ENCODE results near the gene BEST4. TPM values are rescaled to one million over a fixed set of nuclear protein-coding genes. Genes with fewer than 3 reads are reported as not detected.

BEST4 gene
- total and polyA plus RNA-seq, 2 of the 13 experiments (the other 11 are each of a cell fraction or from before 2014, with no cell fraction given) = 0.77 to 1.4 TPM

- no peak for TF ChIP-seq SNAPC4 (CRISPR knock-in tag; IDR thresholded peaks at IDR 0.05)
- TF ChIP-seq SRSF4 (IDR thresholded peaks at IDR 0.05; ENCODE audit: low read depth, low read length, poor library complexity, severe bottlenecking) = no peak
These were observed 33.3 kb upstream of the BEST4 start (continued) for GRCh38 chr1:44821240-44821715.

- in situ Hi-C loops (cut with HindIII; ENCODE audit: extremely low pct_ligation_motif_present, low pct_unique_long_range_greater_than_20kb) (no loop called here), intact Hi-C loops (cut with micrococcal nuclease; ENCODE audit: unreplicated experiment) (loop anchor here (10.0 kb wide), 1 partner anchor 484 kb away; no protein-coding TSS in a partner anchor)
- no peak overlapping the region for H2AFZ ChIP-seq (ENCODE audit: low read length)
- BruUV-seq (replicated peaks) = no TSS peak
- POLR2A ChIA-PET = interaction anchor here (1.2 to 11.3 kb wide), 14 partner anchors 10 to 679 kb away, joined by 3 to 570 read pairs (median 24); partner anchors contain the start of genes BTBD19, CCDC163, DYNLT4 and HECTD3
- H3K79me2 ChIP-seq (ENCODE audit: insufficient read depth, low read length) = no peaks in the 10 kb centered on the region
- H3K27ac ChIP-seq (ENCODE audit: extremely low read length, insufficient read depth, low read length) = peak overlapping the region; percentile 100
- no peaks in the 10 kb centered on the region for H3K9me3 ChIP-seq (ENCODE audit: low read length)
- peak overlapping the region; percentile 87 for H3K4me2 ChIP-seq (ENCODE audit: low read depth, low read length)
- peaks cover 23% of the 10 kb centered on the region for H3K4me1 ChIP-seq (ENCODE audit: insufficient read depth, low read length)
- H3K27me3 ChIP-seq (ENCODE audit: control insufficient read depth in 1 of 2, insufficient read depth in 2 of 2, low read length in 2 of 2) = no peaks in the 10 kb centered on the region
- peak; percentile 33 for ATAC-seq
- no peak for DNase-seq (ENCODE audit: low spot score)
- CTCF ChIA-PET (ENCODE audit: low intra/inter-chr PET ratio, low total read pairs) = no interaction called here
- 18% methylated on average over 15 of the region's 25 CpGs for WGBS (ENCODE audit: low lambda C conversion rate)
- peak; percentile 46 for FAIRE-seq
- H3K9ac ChIP-seq (ENCODE audit: insufficient read depth, low read depth, low read length) = peak overlapping the region; percentile 99
- peak overlapping the region; percentile 57 to 80 (median 64) for H3K4me3 ChIP-seq (replicated peaks in 1 of 3; ENCODE audit: insufficient read depth in 1 of 3, low read depth in 2 of 3, low read length in 3 of 3)
- no peaks in the 10 kb centered on the region for H4K20me1 ChIP-seq (ENCODE audit: insufficient read depth, low read length)
- H3K36me3 ChIP-seq (replicated peaks in 1 of 2; ENCODE audit: control insufficient read depth in 1 of 2, insufficient read depth in 2 of 2, low read length in 2 of 2) = no peaks in the 10 kb centered on the region; a peak in 1 of 5 replicates
- 0 out of 2 replicates have a peak, but pooled peaks have one; percentile 4 for TF ChIP-seq THRA (CRISPR knock-in tag; IDR thresholded peaks at IDR 0.05; ENCODE audit: borderline replicate concordance)
- 0 out of 2 replicates have a peak, but pooled peaks have one; percentile 21 for TF ChIP-seq YEATS4 (CRISPR knock-in tag; IDR thresholded peaks at IDR 0.05; ENCODE audit: borderline replicate concordance)
- 0 out of 2 replicates have a peak, but pooled peaks have one; percentile 0 for TF ChIP-seq ZMAT3 (CRISPR knock-in tag; conservative IDR thresholded peaks at IDR 0.05)
- TF ChIP-seq IRF9 (CRISPR knock-in tag; IDR thresholded peaks at IDR 0.05; ENCODE audit: borderline replicate concordance) = 0 out of 2 replicates have a peak, but pooled peaks have one; percentile 36
- no peak for TF ChIP-seq FOXC1 (CRISPR knock-in tag; IDR thresholded peaks at IDR 0.05; ENCODE audit: borderline replicate concordance)
- TF ChIP-seq ZNF768 (CRISPR knock-in tag; IDR thresholded peaks at IDR 0.05) = peak; percentile 43; the same call in 1 of the 2 replicates
- TF ChIP-seq ZNF619 (CRISPR knock-in tag; IDR thresholded peaks at IDR 0.05) = 0 out of 2 replicates have a peak, but pooled peaks have one; percentile 12
- 0 out of 2 replicates have a peak, but pooled peaks have one; percentile 8 for TF ChIP-seq AHR (CRISPR knock-in tag; IDR thresholded peaks at IDR 0.05)
- no peak for TF ChIP-seq TCF12 (IDR thresholded peaks at IDR 0.05)
- peak; percentile 48; the same call in 1 of the 2 replicates for TF ChIP-seq TCF12 (CRISPR knock-in tag; IDR thresholded peaks at IDR 0.05)
- TF ChIP-seq BORCS8-MEF2B (CRISPR knock-in tag; IDR thresholded peaks at IDR 0.05) = 0 out of 2 replicates have a peak, but pooled peaks have one; percentile 62
These were observed 32.6 kb upstream of the BEST4 start for GRCh38 chr1:44820328-44821239.

All from HepG2 (cell line).